ENCODE data around the gene RAD51.

Gene RAD51

GRCh38 chr15:40763801-40764628 lies 69.0 kb downstream of the RAD51 start, which contains the start of gene GCHFR:
Gene GCHFR, plus strand, starts transcription at chr15:40764068. Its CDS starts 113 bp downstream, at chr15:40764181.
- no peak for DNase-seq

- no peak for DNase-seq
Observed at GRCh38 chr15:40764629-40765103, 69.7 kb downstream of the RAD51 start.

GRCh38 chr15:40766194-40766815 lies 71.3 kb downstream of the RAD51 start:
- DNase-seq: no peak

- no peak for DNase-seq
Observed at GRCh38 chr15:40766906-40767837, 72.2 kb downstream of the RAD51 start.

- DNase-seq: no peak
Observed at GRCh38 chr15:40767838-40768500, 73.0 kb downstream of the RAD51 start.

- DNase-seq: no peak
Observed at GRCh38 chr15:40768521-40769273, 73.7 kb downstream of the RAD51 start.

GRCh38 chr15:40769274-40770146 lies 74.5 kb downstream of the RAD51 start, which contains the start of gene C15orf62:
Gene C15orf62, plus strand, starts transcription at chr15:40769980. Its CDS starts 516 bp downstream, at chr15:40770496.
- DNase-seq: no peak

- DNase-seq: no peak
Observed at GRCh38 chr15:40770147-40770721, 75.3 kb downstream of the RAD51 start.

- DNase-seq: no peak
Observed at GRCh38 chr15:40771242-40771641, 76.3 kb downstream of the RAD51 start.

GRCh38 chr15:40772014-40772413 lies 77.0 kb downstream of the RAD51 start:
- no peak for DNase-seq

GRCh38 chr15:40773496-40773895 lies 78.5 kb downstream of the RAD51 start:
- no peak for DNase-seq

GRCh38 chr15:40773902-40774301 lies 78.9 kb downstream of the RAD51 start:
- DNase-seq: no peak

- DNase-seq: no peak
Observed at GRCh38 chr15:40775007-40775406, 80.0 kb downstream of the RAD51 start.

GRCh38 chr15:40775740-40776536 lies 81.0 kb downstream of the RAD51 start:
- DNase-seq: no peak

GRCh38 chr15:40776537-40777141 lies 81.7 kb downstream of the RAD51 start:
- no peak for DNase-seq

Data from amniotic stem cell (primary cell).